ENCODE measurements around the gene MLXIPL.
"Not testable (repeated sequence)": the region's sequence is repeated elsewhere in the genome, so short reads cannot be mapped to it uniquely, and the experiment has no call there.

MLXIPL gene

GRCh38 chr7:73582664-73583202, 41.6 kb downstream of the MLXIPL start:
- DNase-seq (ENCODE audit: low read depth in 1 of 2, low spot score in 1 of 2): no peak

- DNase-seq (ENCODE audit: low read depth in 1 of 2, low spot score in 1 of 2): not testable (repeated sequence)
These were observed 43.3 kb downstream of the MLXIPL start for GRCh38 chr7:73581006-73581405.

- DNase-seq (ENCODE audit: low read depth in 1 of 2, low spot score in 1 of 2): peak; percentile 97 to 98
These were observed 45.8 kb downstream of the MLXIPL start, which contains the start of gene TBL2 for GRCh38 chr7:73578342-73579128. Gene TBL2 (minus strand): TSS chr7:73578579. CDS start chr7:73578549, 30 bp downstream.

- no peak for DNase-seq (ENCODE audit: low read depth in 1 of 2, low spot score in 1 of 2)
These were observed 46.5 kb downstream of the MLXIPL start for GRCh38 chr7:73577627-73578341.

- DNase-seq (ENCODE audit: low read depth in 1 of 2, low spot score in 1 of 2): no peak
These were observed 50.5 kb downstream of the MLXIPL start for GRCh38 chr7:73573791-73574190.

- no peak for DNase-seq (ENCODE audit: low read depth in 1 of 2, low spot score in 1 of 2)
These were observed 51.0 kb downstream of the MLXIPL start for GRCh38 chr7:73573276-73573675.

GRCh38 chr7:73572767-73573186, 51.5 kb downstream of the MLXIPL start:
- no peak for DNase-seq (ENCODE audit: low read depth in 1 of 2, low spot score in 1 of 2)

- no peak for DNase-seq (ENCODE audit: low read depth in 1 of 2, low spot score in 1 of 2)
These were observed 53.3 kb downstream of the MLXIPL start for GRCh38 chr7:73570977-73571376.

GRCh38 chr7:73570521-73570920, 53.8 kb downstream of the MLXIPL start:
- no peak for DNase-seq (ENCODE audit: low read depth in 1 of 2, low spot score in 1 of 2)

- no peak for DNase-seq (ENCODE audit: low read depth in 1 of 2, low spot score in 1 of 2)
These were observed 55.2 kb downstream of the MLXIPL start for GRCh38 chr7:73569042-73569608.

GRCh38 chr7:73567846-73568685, 56.3 kb downstream of the MLXIPL start:
- no peak for DNase-seq (ENCODE audit: low read depth in 1 of 2, low spot score in 1 of 2)

GRCh38 chr7:73567140-73567539, 57.2 kb downstream of the MLXIPL start:
- no peak for DNase-seq (ENCODE audit: low read depth in 1 of 2, low spot score in 1 of 2)

GRCh38 chr7:73566431-73566830, 57.9 kb downstream of the MLXIPL start:
- not testable (repeated sequence) for DNase-seq (ENCODE audit: low read depth in 1 of 2, low spot score in 1 of 2)

- no peak for DNase-seq (ENCODE audit: low read depth in 1 of 2, low spot score in 1 of 2)
These were observed 58.5 kb downstream of the MLXIPL start for GRCh38 chr7:73565675-73566340.

GRCh38 chr7:73560109-73560835, 64.0 kb downstream of the MLXIPL start:
- no peak for DNase-seq (ENCODE audit: low read depth in 1 of 2, low spot score in 1 of 2)

- DNase-seq (ENCODE audit: low read depth in 1 of 2, low spot score in 1 of 2): peak; percentile 65 to 68
These were observed 66.7 kb downstream of the MLXIPL start, which contains the start of gene BCL7B for GRCh38 chr7:73557397-73558257. Gene BCL7B (minus strand): TSS chr7:73557690. CDS start chr7:73557578, 112 bp downstream.

GRCh38 chr7:73557108-73557396, 67.3 kb downstream of the MLXIPL start:
- DNase-seq (ENCODE audit: low read depth in 1 of 2, low spot score in 1 of 2): peak; percentile 83 to 85

GRCh38 chr7:73556208-73557107, 67.9 kb downstream of the MLXIPL start:
- DNase-seq (ENCODE audit: low read depth in 1 of 2, low spot score in 1 of 2): no peak
